Measurements from ENCODE around the gene BLOC1S1. TPM values are rescaled to one million over a fixed set of nuclear protein-coding genes. Genes with fewer than 3 reads are reported as not detected.
A peak's percentile ranks its signal among the peaks of the same experiment; 100 is the strongest.

The BLOC1S1 gene
- total and polyA plus RNA-seq, 9 of the 15 experiments (the other 6 are each of a cell fraction or from before 2014, with no cell fraction given), result 75.2 to 161 (median 98.8) TPM

- TF ChIP-seq USF1 (CRISPR knock-in tag; IDR thresholded peaks at IDR 0.05), result no peak
- TF ChIP-seq ATF3 (IDR thresholded peaks at IDR 0.05), result peak; percentile 73
- no peak for TF ChIP-seq ATF3 (CRISPR knock-in tag; conservative IDR thresholded peaks at IDR 0.05)
- no peak for TF ChIP-seq SRSF3 (IDR thresholded peaks at IDR 0.05; ENCODE audit: insufficient read depth, low read length)
- TF ChIP-seq STAT5A (IDR thresholded peaks at IDR 0.05; ENCODE audit: borderline replicate concordance, low read length), result no peak
- no peak for TF ChIP-seq ZNF24 (IDR thresholded peaks at IDR 0.05)
- no peak for TF ChIP-seq ZFP30 (CRISPR knock-in tag; IDR thresholded peaks at IDR 0.05; ENCODE audit: borderline replicate concordance)
- TF ChIP-seq GTF2E2 (tag; IDR thresholded peaks at IDR 0.05), result no peak
- TF ChIP-seq RFX1 (IDR thresholded peaks at IDR 0.05), result no peak
- no peak for TF ChIP-seq CBX3 (IDR thresholded peaks at IDR 0.05; ENCODE audit: borderline replicate concordance in 1 of 2, low read length in 2 of 2)
- TF ChIP-seq JUND (IDR thresholded peaks at IDR 0.05; ENCODE audit: borderline replicate concordance, low read depth, low read length), result no peak
- 0 out of 3 replicates have a peak, but pooled peaks have one; percentile 12 for TF ChIP-seq JUND (tag; IDR thresholded peaks at IDR 0.05; ENCODE audit: borderline replicate concordance, low read depth, low read length)
- no peak for TF ChIP-seq RBM22 (IDR thresholded peaks at IDR 0.05; ENCODE audit: low read depth, low read length, poor library complexity, severe bottlenecking)
- 0 out of 4 replicates have a peak, but pooled peaks of 1 of the 2 experiments have one; percentile 30 for TF ChIP-seq KDM1A (IDR thresholded peaks at IDR 0.05)
- TF ChIP-seq ZNF609 (CRISPR knock-in tag; IDR thresholded peaks at IDR 0.05; ENCODE audit: borderline replicate concordance), result no peak
- no peak for TF ChIP-seq MYBL2 (IDR thresholded peaks at IDR 0.05; ENCODE audit: low read depth)
- TF ChIP-seq MYBL2 (CRISPR knock-in tag; IDR thresholded peaks at IDR 0.05; ENCODE audit: borderline replicate concordance), result no peak
- TF ChIP-seq ZNF143 (CRISPR knock-in tag; IDR thresholded peaks at IDR 0.05), result no peak
These were observed 1.5 kb downstream of the BLOC1S1 start (continued) for GRCh38 chr12:55717011-55718007.
